Naive thymus-derived CD4-positive, alpha-beta T cell (primary cell): ENCODE measurements around the gene SPART. TPM values are rescaled to one million over a fixed set of nuclear protein-coding genes. Genes with fewer than 3 reads are reported as not detected.
A peak's percentile ranks its signal among the peaks of the same experiment; 100 is the strongest.

ENCODE experiments used
- ATAC-seq: fragments of 150-1000 bp; cut with Tn5 transposase; 2 replicates; pipeline ENCODE4 v1.10.0; 2021; ENCODE audit warnings: mild to moderate bottlenecking, moderate library complexity
- CTCF ChIA-PET: fragments of 350-600 bp; sonication (Branson Sonifier 250); formaldehyde crosslinking; loops from one replicate; lab custom pipeline; 2021; ENCODE audit warnings: antibody characterized with exemption; lab: Charles Lee
- POLR2A ChIA-PET: fragments of 350-600 bp; sonication (Branson Sonifier 250); formaldehyde crosslinking; loops from one replicate; lab custom pipeline; 2021; ENCODE audit warnings: antibody characterized with exemption, inconsistent platforms; lab: Charles Lee
- DNase-seq, 9 donors: peaks; one replicate each; pipeline versions ENCODE4 v3.0.0 to v3.0.0-alpha.2; 2020 to 2022; ENCODE audit warnings: mixed read lengths in 1 of 9
- H3K27ac ChIP-seq: one replicate; pipeline ENCODE4 v1.7.0; 2013; ENCODE audit warnings: mild to moderate bottlenecking, low read depth, low read length, moderate library complexity
- H3K27me3 ChIP-seq, 2 donors: one replicate each; pipeline ENCODE4 v1.7.0; 2013; ENCODE audit warnings: low read length in 2 of 2, mild to moderate bottlenecking in 2 of 2, moderate library complexity in 2 of 2; ENCODE audit not compliant: control insufficient read depth in 2 of 2, insufficient read depth in 2 of 2
- H3K36me3 ChIP-seq, 3 experiments: 1 replicate in 2 of 3; 2 replicates in 1 of 3; pipeline ENCODE4 v1.7.0; 2013; ENCODE audit warnings: low read length in 3 of 3, mild to moderate bottlenecking in 3 of 3, moderate library complexity in 1 of 3; ENCODE audit not compliant: insufficient read depth in 3 of 3, control insufficient read depth in 2 of 3
- H3K4me1 ChIP-seq, 2 donors: one replicate each; pipeline ENCODE4 v1.7.0; 2013; ENCODE audit warnings: low read length in 2 of 2, mild to moderate bottlenecking in 2 of 2, moderate library complexity in 1 of 2; ENCODE audit not compliant: control insufficient read depth in 2 of 2, insufficient read depth in 2 of 2
- H3K4me3 ChIP-seq: 2 replicates; pipeline ENCODE4 v1.7.0; 2013; ENCODE audit warnings: mild to moderate bottlenecking, low read length
- H3K9me3 ChIP-seq, 3 experiments: 1 replicate in 2 of 3; 2 replicates in 1 of 3; pipeline ENCODE4 v1.7.0; 2013; ENCODE audit warnings: low read length in 3 of 3; ENCODE audit not compliant: control insufficient read depth in 2 of 3
- H3K27ac Mint-ChIP-seq, 9 donors: one replicate each; pipeline ENCODE4 v1.8.0; 2020 to 2022; ENCODE audit warnings: mixed read lengths in 9 of 9, mild to moderate bottlenecking in 8 of 9, moderate library complexity in 5 of 9, inconsistent platforms in 2 of 9
- H3K27me3 Mint-ChIP-seq, 5 donors: one replicate each; pipeline ENCODE4 v1.8.0; 2021 to 2022; ENCODE audit warnings: mixed read lengths in 5 of 5, mild to moderate bottlenecking in 1 of 5
- H3K36me3 Mint-ChIP-seq, 5 donors: one replicate each; pipeline ENCODE4 v1.8.0; 2020 to 2022; ENCODE audit warnings: mixed read lengths in 5 of 5, mild to moderate bottlenecking in 3 of 5, inconsistent platforms in 1 of 5
- H3K4me1 Mint-ChIP-seq, 7 donors: one replicate each; pipeline ENCODE4 v1.8.0; 2020 to 2022; ENCODE audit warnings: mixed read lengths in 7 of 7, mild to moderate bottlenecking in 3 of 7, inconsistent platforms in 1 of 7
- H3K4me3 Mint-ChIP-seq, 10 donors: one replicate each; pipeline ENCODE4 v1.8.0; 2020 to 2022; ENCODE audit warnings: mild to moderate bottlenecking in 10 of 10, mixed read lengths in 10 of 10, moderate library complexity in 6 of 10, inconsistent platforms in 2 of 10
- H3K9me3 Mint-ChIP-seq, 11 donors: one replicate each; pipeline ENCODE4 v1.8.0; 2020 to 2022; ENCODE audit warnings: mixed read lengths in 11 of 11, mild to moderate bottlenecking in 4 of 11, inconsistent platforms in 1 of 11, moderate library complexity in 1 of 11
- intact Hi-C, 2 donors: fragments of 100-400 bp; cut with micrococcal nuclease; formaldehyde crosslinking; loops; one replicate each; pipeline ENCODE4 v1.15.1; 2023
- polyA plus RNA-seq, 2 donors: library from polyadenylated mRNA; unstranded; fragments of 300-500 nt; fragmentation: Illumina TruSeq; gene quantifications; one replicate each; pipeline ENCODE4 v1.2.3, GENCODE V29; 2021
- total RNA-seq, 6 experiments: library from RNA in 5 of 6; stranded (reverse) in 5 of 6; gene quantifications; 1 replicate in 5 of 6; 2 replicates in 1 of 6; pipeline ENCODE4 v1.2.3 and lab custom pipeline; 2021 to 2026

Gene SPART
- total and polyA plus RNA-seq, 7 experiments from 2014 or later, result 24.8 to 67.5 (median 39.6) TPM

- intact Hi-C loops, result loop anchor here (1.0 to 5.0 kb wide), 3 partner anchors 49 to 522 kb away; partner anchors contain the start of genes SPART (in 2 of the 2) and RFXAP (in 1 of the 2)
- peak; percentile 42 to 76 (median 58) for DNase-seq
- Mint-ChIP-seq H3K9me3 (peaks cover 0 to 2% (median 0%) of the 10 kb centered on the region in 11 donors), H3K4me1 (peaks cover 4 to 18% (median 13%) of the 10 kb centered on the region in 7 donors), H3K4me3 (peak within 1 kb of the TSS; percentile 81 to 92 (median 88)), H3K36me3 (peaks cover 0 to 7% (median 0%) of the 10 kb centered on the region in 5 donors), H3K27ac (peak within 1 kb of the TSS in 5 of 9 donors; percentile 28 to 80 (median 34)), H3K27me3 (peaks cover 17 to 45% (median 41%) of the 10 kb centered on the region in 5 donors)
- ChIA-PET POLR2A (no interaction called here), CTCF (no interaction called here)
- ATAC-seq, result peak; percentile 91
- Histone ChIP-seq H3K4me1 (no peaks in the 10 kb centered on the region), H3K27ac (no peak within 1 kb of the TSS), H3K36me3 (no peaks in the 10 kb centered on the region), H3K4me3 (peak within 1 kb of the TSS; percentile 55), H3K27me3 (no peaks in the 10 kb centered on the region), H3K9me3 (no peaks in the 10 kb centered on the region)
These were observed 48.5 kb downstream of the SPART start, which contains the start of gene CCDC169 for GRCh38 chr13:36297366-36298338. Gene CCDC169, minus strand, starts transcription at chr13:36297814. Its CDS starts 95 bp downstream, at chr13:36297719.

- no peaks in the 10 kb centered on the region for H3K9me3 ChIP-seq
- no peaks in the 10 kb centered on the region for H3K27me3 ChIP-seq
- no peaks in the 10 kb centered on the region for H3K4me1 ChIP-seq
- no peak overlapping the region for H3K27ac ChIP-seq
- DNase-seq (no peak), ATAC-seq (no peak)
- Mint-ChIP-seq H3K4me1 (peaks cover 4 to 18% (median 13%) of the 10 kb centered on the region in 7 donors), H3K9me3 (peaks cover 0 to 13% (median 3%) of the 10 kb centered on the region in 11 donors), H3K27ac (no peak overlapping the region), H3K4me3 (no peak overlapping the region), H3K36me3 (peaks cover 0 to 2% (median 0%) of the 10 kb centered on the region in 5 donors), H3K27me3 (peaks cover 12 to 47% (median 36%) of the 10 kb centered on the region in 5 donors)
- POLR2A ChIA-PET, result no interaction called here
- no peaks in the 10 kb centered on the region for H3K36me3 ChIP-seq
- intact Hi-C loops, result no loop called here
- H3K4me3 ChIP-seq, result no peak overlapping the region
- CTCF ChIA-PET, result no interaction called here
These were observed 52.1 kb downstream of the SPART start for GRCh38 chr13:36294096-36294495.

DNA sequence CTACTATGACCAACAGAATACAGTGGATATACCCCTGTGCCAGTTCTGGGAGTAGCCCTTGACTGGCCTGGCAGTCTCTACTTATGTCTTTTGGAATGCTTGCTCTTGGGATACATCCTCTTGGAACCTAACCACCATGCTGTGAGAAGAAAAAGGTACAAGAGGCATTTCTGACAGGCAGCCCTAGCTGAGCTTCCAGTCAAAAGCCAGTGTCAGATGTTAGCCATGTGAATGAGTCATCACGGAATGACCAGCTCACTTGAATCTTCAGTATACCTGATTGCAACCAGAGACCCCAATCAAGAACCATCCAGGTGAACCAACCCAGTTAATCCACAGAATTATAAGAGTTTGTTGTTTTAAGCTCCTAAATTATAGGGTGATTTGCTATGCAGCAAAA lies 52.7 kb downstream of the SPART start:
- Mint-ChIP-seq H3K4me1 (peaks cover 4 to 15% (median 12%) of the 10 kb centered on the region in 7 donors), H3K27me3 (peaks cover 10 to 43% (median 30%) of the 10 kb centered on the region in 5 donors), H3K4me3 (no peak overlapping the region), H3K27ac (no peak overlapping the region), H3K9me3 (peaks cover 0 to 14% (median 4%) of the 10 kb centered on the region in 11 donors), H3K36me3 (peaks cover 0 to 2% (median 0%) of the 10 kb centered on the region in 5 donors)
- Histone ChIP-seq H3K27ac (no peak overlapping the region), H3K4me1 (no peaks in the 10 kb centered on the region), H3K4me3 (no peak overlapping the region), H3K27me3 (no peaks in the 10 kb centered on the region), H3K9me3 (no peaks in the 10 kb centered on the region), H3K36me3 (no peaks in the 10 kb centered on the region)
- intact Hi-C loops, result no loop called here
- DNase-seq, result no peak
- ChIA-PET CTCF (no interaction called here), POLR2A (no interaction called here)
- no peak for ATAC-seq

GRCh38 chr13:36288794-36289391 lies 57.3 kb downstream of the SPART start:
- peaks cover 0 to 34% (median 20%) of the 10 kb centered on the region in 5 donors for H3K27me3 Mint-ChIP-seq
- H3K9me3 ChIP-seq, result no peaks in the 10 kb centered on the region
- POLR2A ChIA-PET, result no interaction called here

DNA sequence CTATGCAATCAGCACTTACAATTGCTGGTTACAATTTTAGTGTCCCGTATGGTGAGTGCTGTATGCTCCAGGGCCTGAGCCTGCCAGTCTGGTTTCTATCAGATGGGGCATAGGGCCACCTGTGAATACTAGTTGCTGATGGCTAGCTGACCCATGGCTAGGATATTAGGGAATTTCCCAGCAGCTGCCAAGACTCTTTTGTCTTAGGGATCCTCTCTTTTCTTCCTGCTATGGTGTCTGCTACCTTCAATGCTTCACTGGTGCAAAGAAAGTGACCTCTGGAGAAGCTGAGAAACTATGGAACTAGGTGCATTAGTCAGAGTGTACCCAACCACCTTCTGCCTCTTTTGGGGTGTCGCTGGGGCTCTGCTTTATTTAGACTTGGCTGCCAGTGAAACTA lies 60.2 kb downstream of the SPART start:
- Histone ChIP-seq H3K36me3 (no peaks in the 10 kb centered on the region), H3K4me3 (no peak overlapping the region), H3K27me3 (peaks cover 0 to 5% of the 10 kb centered on the region in 2 donors), H3K27ac (no peak overlapping the region), H3K9me3 (no peaks in the 10 kb centered on the region), H3K4me1 (no peaks in the 10 kb centered on the region)
- intact Hi-C loops, result no loop called here
- CTCF ChIA-PET, result no interaction called here
- POLR2A ChIA-PET, result no interaction called here
- Mint-ChIP-seq H3K27me3 (peaks cover 0 to 34% (median 20%) of the 10 kb centered on the region in 5 donors), H3K27ac (no peak overlapping the region), H3K36me3 (no peaks in the 10 kb centered on the region), H3K4me3 (no peak overlapping the region), H3K9me3 (peaks cover 0 to 14% (median 4%) of the 10 kb centered on the region in 11 donors), H3K4me1 (no peaks in the 10 kb centered on the region)
- ATAC-seq (no peak), DNase-seq (no peak)

More at GRCh38 chr13:36288794-36289391, 57.3 kb downstream of the SPART start:
- H3K36me3 ChIP-seq, result no peaks in the 10 kb centered on the region
- intact Hi-C loops, result no loop called here
- no peaks in the 10 kb centered on the region for H3K27me3 ChIP-seq
- no peak for DNase-seq
- no peaks in the 10 kb centered on the region for H3K4me1 ChIP-seq
- no peak overlapping the region for H3K4me3 ChIP-seq
- Mint-ChIP-seq H3K4me3 (no peak overlapping the region), H3K27ac (no peak overlapping the region), H3K4me1 (no peaks in the 10 kb centered on the region), H3K9me3 (peaks cover 0 to 14% (median 4%) of the 10 kb centered on the region in 11 donors), H3K36me3 (no peaks in the 10 kb centered on the region)
- no peak for ATAC-seq
- H3K27ac ChIP-seq, result no peak overlapping the region
- CTCF ChIA-PET, result no interaction called here

GRCh38 chr13:36282821-36283432 lies 63.3 kb downstream of the SPART start:
- H3K27me3 Mint-ChIP-seq, result peaks cover 6 to 41% (median 32%) of the 10 kb centered on the region in 5 donors
- H3K9me3 ChIP-seq, result no peaks in the 10 kb centered on the region
- ATAC-seq (peak; percentile 52), DNase-seq (peak in 4 of 9 donors; percentile 4 to 18 (median 10))
- no peak overlapping the region for H3K27ac Mint-ChIP-seq
- CTCF ChIA-PET, result interaction anchor here (0.6 to 1.5 kb wide), 5 partner anchors 24 to 453 kb away, joined by 3 to 5 read pairs (median 3); no protein-coding TSS in a partner anchor
- no peak overlapping the region for H3K4me3 Mint-ChIP-seq
- no peak overlapping the region for H3K27ac ChIP-seq
- peaks cover 0 to under 1% (median 0%) of the 10 kb centered on the region in 11 donors for H3K9me3 Mint-ChIP-seq
- H3K4me3 ChIP-seq, result no peak overlapping the region
- intact Hi-C loops, result loop anchor here (1.0 to 5.0 kb wide), 4 partner anchors 64 to 698 kb away; partner anchors contain the start of gene SPART (in 1 of the 2)
- no peaks in the 10 kb centered on the region for H3K4me1 Mint-ChIP-seq
- H3K27me3 ChIP-seq, result peaks cover 0 to 5% of the 10 kb centered on the region in 2 donors
- H3K36me3 Mint-ChIP-seq, result no peaks in the 10 kb centered on the region
- H3K4me1 ChIP-seq, result no peaks in the 10 kb centered on the region
- POLR2A ChIA-PET, result no interaction called here
- H3K36me3 ChIP-seq, result no peaks in the 10 kb centered on the region
